H1 (cell line): Measurements from ENCODE around the gene AVPR2. TPM values are rescaled to one million over a fixed set of nuclear protein-coding genes. Genes with fewer than 3 reads are reported as not detected.

Source experiments
- CTCF ChIA-PET: fragments of 300-600 bp; sonication (Branson Sonifier 250); formaldehyde crosslinking; loops from one replicate; lab custom pipeline; 2021; ENCODE audit not compliant: partially characterized antibody; lab: Charles Lee
- POLR2A ChIA-PET: fragments of 300-600 bp; sonication (Branson Sonifier 250); formaldehyde crosslinking; loops from one replicate; lab custom pipeline; 2021; ENCODE audit warnings: inconsistent platforms; ENCODE audit not compliant: partially characterized antibody; lab: Charles Lee
- DNase-seq, 2 experiments: peaks; one replicate each; pipeline versions ENCODE4 v3.0.0 to v3.0.0-alpha.2; 2010 to 2022; ENCODE audit warnings: low spot score in 2 of 2, low read depth in 1 of 2, mixed read lengths in 1 of 2
- FAIRE-seq: peaks from 2 replicates; lab custom pipeline; 2011; peaks lifted over from hg19 to GRCh38; lab: Jason Lieb, UNC
- H2AFZ ChIP-seq: 2 replicates; pipeline ENCODE4 v1.8.1; 2012; ENCODE audit warnings: low read length, inconsistent platforms
- H2AK5ac ChIP-seq: 2 replicates; pipeline ENCODE4 v1.6.1; 2013; ENCODE audit warnings: low read depth, low read length
- H2BK120ac ChIP-seq: replicated peaks from 2 replicates; pipeline ENCODE3; 2013; ENCODE audit warnings: low read depth, low read length, inconsistent platforms
- H2BK12ac ChIP-seq: 2 replicates; pipeline ENCODE4 v1.6.1; 2013; ENCODE audit warnings: low read depth, low read length
- H2BK15ac ChIP-seq: 2 replicates; pipeline ENCODE4 v1.6.1; 2013; ENCODE audit warnings: low read length
- H2BK20ac ChIP-seq: 2 replicates; pipeline ENCODE4 v1.6.1; 2013; ENCODE audit warnings: low read length
- H2BK5ac ChIP-seq: 2 replicates; pipeline ENCODE4 v1.6.1; 2013; ENCODE audit warnings: low read depth, low read length
- H3K14ac ChIP-seq: 2 replicates; pipeline ENCODE4 v1.6.1; 2013; ENCODE audit warnings: inconsistent platforms; ENCODE audit not compliant: insufficient read length
- H3K18ac ChIP-seq: 2 replicates; pipeline ENCODE4 v1.6.1; 2013; ENCODE audit warnings: low read length; ENCODE audit errors: extremely low read depth
- H3K23ac ChIP-seq: 2 replicates; pipeline ENCODE4 v1.6.1; 2013; ENCODE audit warnings: inconsistent platforms; ENCODE audit not compliant: insufficient read length
- H3K23me2 ChIP-seq: 2 replicates; pipeline ENCODE4 v1.6.1; 2013; ENCODE audit warnings: low read depth, low read length
- H3K27ac ChIP-seq: 2 replicates; pipeline ENCODE4 v1.6.1; 2011; ENCODE audit warnings: low read depth, low read length, inconsistent platforms
- H3K27me3 ChIP-seq, 4 experiments: replicated peaks in 1 of 4; 1 replicate in 1 of 4; 2 replicates in 3 of 4; pipeline versions ENCODE4 v1.6.1 to v1.8.1; 2011 to 2013; ENCODE audit warnings: low read length in 3 of 4, mild to moderate bottlenecking in 3 of 4, inconsistent platforms in 2 of 4, mixed read lengths in 2 of 4, moderate library complexity in 1 of 4; ENCODE audit not compliant: control insufficient read depth in 3 of 4, insufficient read depth in 3 of 4; ENCODE audit errors: extremely low read depth in 1 of 4
- H3K36me3 ChIP-seq, 4 experiments: 2 replicates each; pipeline versions ENCODE4 v1.6.1 to v1.8.1; 2011 to 2013; ENCODE audit warnings: mild to moderate bottlenecking in 4 of 4, low read length in 3 of 4, moderate library complexity in 2 of 4, control low read depth in 1 of 4, inconsistent platforms in 1 of 4; ENCODE audit not compliant: insufficient read depth in 4 of 4, control insufficient read depth in 2 of 4
- H3K4ac ChIP-seq: replicated peaks from 2 replicates; pipeline ENCODE3; 2013; ENCODE audit warnings: low read length, low read depth, mixed read lengths, inconsistent platforms; ENCODE audit not compliant: insufficient read length
- H3K4me1 ChIP-seq, 4 experiments: replicated peaks in 1 of 4; 1 replicate in 1 of 4; 2 replicates in 3 of 4; pipeline versions ENCODE4 v1.6.1 to v1.8.1; 2011 to 2013; ENCODE audit warnings: low read length in 3 of 4, inconsistent platforms in 2 of 4, mixed read lengths in 1 of 4; ENCODE audit not compliant: insufficient read depth in 4 of 4, control insufficient read depth in 3 of 4
- H3K4me2 ChIP-seq, 2 experiments: 2 replicates each; pipeline versions ENCODE4 v1.6.1 to v1.8.1; 2011 to 2013; ENCODE audit warnings: low read depth in 2 of 2, low read length in 2 of 2, control low read depth in 1 of 2, inconsistent platforms in 1 of 2, mild to moderate bottlenecking in 1 of 2; ENCODE audit not compliant: insufficient read depth in 1 of 2
- H3K4me3 ChIP-seq, 4 experiments: fragments of 200-600, 300-600 bp in 1 of 4; sonication (generic), shearing (Covaris generic), sonication (Bioruptor Twin) in 1 of 4; 2 replicates each; pipeline versions ENCODE4 v1.5.1 to v1.8.1; 2011 to 2016; ENCODE audit warnings: low read length in 4 of 4, low read depth in 3 of 4, control low read depth in 2 of 4, inconsistent platforms in 2 of 4, mild to moderate bottlenecking in 2 of 4, mixed read lengths in 1 of 4, moderate library complexity in 1 of 4; ENCODE audit not compliant: insufficient read depth in 2 of 4; ENCODE audit errors: extremely low read depth in 1 of 4
- H3K56ac ChIP-seq: replicated peaks from 2 replicates; pipeline ENCODE3; 2013; ENCODE audit warnings: low read depth, mild to moderate bottlenecking, mixed read lengths, low read length, inconsistent platforms; ENCODE audit not compliant: insufficient read length
- H3K79me1 ChIP-seq: 2 replicates; pipeline ENCODE4 v1.6.1; 2013; ENCODE audit warnings: low read depth, low read length, control low read depth
- H3K79me2 ChIP-seq, 2 experiments: 2 replicates each; pipeline versions ENCODE4 v1.6.1 to v1.8.1; 2012 to 2013; ENCODE audit warnings: low read length in 2 of 2, mild to moderate bottlenecking in 2 of 2, inconsistent platforms in 1 of 2; ENCODE audit not compliant: insufficient read depth in 2 of 2, control insufficient read depth in 1 of 2
- H3K9ac ChIP-seq, 4 experiments: replicated peaks in 1 of 4; 1 replicate in 1 of 4; 2 replicates in 3 of 4; pipeline versions ENCODE4 v1.6.1 to v1.8.1; 2011 to 2013; ENCODE audit warnings: low read depth in 3 of 4, low read length in 3 of 4, control low read depth in 2 of 4, mild to moderate bottlenecking in 2 of 4, moderate library complexity in 2 of 4, inconsistent platforms in 1 of 4; ENCODE audit errors: extremely low read depth in 1 of 4
- H3K9me3 ChIP-seq, 2 experiments: 2 replicates each; pipeline versions ENCODE4 v1.6.1 to v1.8.1; 2012 to 2013; ENCODE audit warnings: mild to moderate bottlenecking in 2 of 2, moderate library complexity in 2 of 2, control low read depth in 1 of 2, inconsistent platforms in 1 of 2, low read depth in 1 of 2, low read length in 1 of 2, mixed read lengths in 1 of 2; ENCODE audit not compliant: insufficient read depth in 2 of 2
- H4K20me1 ChIP-seq, 2 experiments: replicated peaks in 1 of 2; 2 replicates each; pipeline versions ENCODE3 to v1.8.1; 2011 to 2013; ENCODE audit warnings: inconsistent platforms in 2 of 2, low read length in 2 of 2, mild to moderate bottlenecking in 1 of 2; ENCODE audit not compliant: insufficient read depth in 2 of 2, control insufficient read depth in 1 of 2
- H4K5ac ChIP-seq: 2 replicates; pipeline ENCODE4 v1.6.1; 2013; ENCODE audit warnings: low read length, low read depth, mixed read lengths, inconsistent platforms; ENCODE audit not compliant: insufficient read length
- H4K8ac ChIP-seq: 2 replicates; pipeline ENCODE4 v1.8.0; 2013; ENCODE audit warnings: mild to moderate bottlenecking, moderate library complexity, low read length, inconsistent platforms; ENCODE audit not compliant: insufficient read depth; ENCODE audit errors: extremely low read depth
- H4K91ac ChIP-seq: replicated peaks from 2 replicates; pipeline ENCODE3; 2013; ENCODE audit warnings: low read length, mixed read lengths, inconsistent platforms; ENCODE audit not compliant: insufficient read length
- SP2 ChIP-seq: IDR thresholded peaks from 2 replicates; pipeline ENCODE4 v1.6.1; 2012; ENCODE audit warnings: mild to moderate bottlenecking, low read length, inconsistent platforms
- WGBS, 2 experiments: shearing (Covaris generic) in 1 of 2; methylation state at CpG; one replicate each; pipeline versions ENCODE4 v1.1.6 to v1.1.7; 2013 to 2015; ENCODE audit warnings: low lambda C conversion rate in 2 of 2, mixed read lengths in 2 of 2, inconsistent platforms in 1 of 2, low coverage in 1 of 2, missing lambda C conversion rate in 1 of 2; ENCODE audit not compliant: insufficient replicate concordance in 2 of 2, insufficient coverage in 1 of 2, insufficient read length in 1 of 2; ENCODE audit errors: extremely low coverage in 1 of 2, missing lambda C conversion rate in 1 of 2; 5-methylcytosine and 5-hydroxymethylcytosine counted together
- polyA plus RNA-seq, 7 experiments: library from polyadenylated mRNA; depleted of rRNA in 3 of 7; stranded (reverse) in 5 of 7; unstranded in 2 of 7; fragments of >200 nt in 5 of 7; fragments of 200-250 nt in 2 of 7; gene quantifications; 1 replicate in 5 of 7; 2 replicates in 1 of 7; 4 replicates in 1 of 7; pipeline versions ENCODE4 v1.2.1 to v1.2.3, GENCODE V29; 2011 to 2013; ENCODE audit warnings: missing spikeins in 2 of 7, mixed read lengths in 2 of 7
- total RNA-seq: library from RNA; stranded (reverse); fragmentation: NEBNext Ultra II Directional; extraction: Animal tissue kit (Norgen Biotek cat#: 25700); gene quantifications from 2 replicates; pipeline ENCODE4 v1.2.1, GENCODE V29; 2021

The AVPR2 gene
- total and polyA plus RNA-seq, 2 of the 8 experiments (the other 6 are each of a cell fraction or from before 2014, with no cell fraction given): 0.09 TPM; not detected in 1

DNA sequence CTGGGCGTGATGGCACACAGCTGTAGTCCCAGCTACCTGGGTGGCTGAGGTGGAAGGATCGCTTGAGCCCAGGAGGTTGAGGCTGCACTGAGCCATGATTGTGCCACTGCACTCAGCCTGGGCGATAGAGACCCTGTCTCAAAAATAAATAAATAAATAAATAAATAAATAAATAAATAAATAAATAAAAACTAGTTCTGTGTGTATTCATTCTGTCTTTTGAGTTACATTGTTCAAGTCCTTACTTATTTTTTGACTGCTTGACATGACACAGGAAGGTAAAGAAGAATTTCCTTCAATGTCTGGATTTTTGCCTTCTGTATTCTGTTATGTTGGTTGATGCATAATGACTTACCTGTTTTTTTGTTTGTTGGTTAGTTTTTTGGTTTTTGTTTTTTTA is 32.6 kb downstream of the AVPR2 start:
- no peak overlapping the region for H4K8ac ChIP-seq
- CTCF ChIA-PET: interaction anchor here (1.7 to 19.6 kb wide), 3 partner anchors 10 to 11 kb away, joined by 4 to 272 read pairs (median 4); partner anchors contain the start of genes ARHGAP4 and RENBP

More for the DNA sequence above, 32.6 kb downstream of the AVPR2 start:
- no peak overlapping the region for H2BK12ac ChIP-seq
- H4K20me1 ChIP-seq: peaks cover 0 to 3% of the 10 kb centered on the region in 2 experiments
- H3K14ac ChIP-seq: no peak overlapping the region
- H3K4me1 ChIP-seq: peaks cover 4 to 11% (median 8%) of the 10 kb centered on the region in 4 experiments; a peak in 6 of 7 replicates
- FAIRE-seq (no peak), DNase-seq (no peak)
- H3K79me1 ChIP-seq: no peaks in the 10 kb centered on the region
- H3K36me3 ChIP-seq: no peaks in the 10 kb centered on the region; a peak in 1 of 8 replicates
- no peak overlapping the region for H4K5ac ChIP-seq
- H3K4me3 ChIP-seq: no peak overlapping the region
- H2AK5ac ChIP-seq: no peak overlapping the region
- no peak overlapping the region for H3K18ac ChIP-seq
- POLR2A ChIA-PET: interaction anchor here (0.6 to 18.9 kb wide), 4 partner anchors 13 to 587 kb away, joined by 3 to 231 read pairs (median 4); partner anchors contain the start of genes ARHGAP4 and TMEM187
- H3K27me3 ChIP-seq: no peaks in the 10 kb centered on the region
- H3K79me2 ChIP-seq: peaks cover 0 to 13% of the 10 kb centered on the region in 2 experiments; a peak in 2 of 4 replicates
- H3K56ac ChIP-seq: no peak overlapping the region
- no peak overlapping the region for H3K9ac ChIP-seq
- no peak overlapping the region for H3K27ac ChIP-seq
- H3K23me2 ChIP-seq: 0 out of 2 replicates have a peak, but pooled peaks cover 2% of the 10 kb centered on the region
- no peak for TF ChIP-seq SP2
- H3K4me2 ChIP-seq: no peak overlapping the region
- no peak overlapping the region for H2BK120ac ChIP-seq
- H3K9me3 ChIP-seq: no peaks in the 10 kb centered on the region
- H2BK5ac ChIP-seq: no peak overlapping the region
- H3K4ac ChIP-seq: no peak overlapping the region
- H2BK20ac ChIP-seq: no peak overlapping the region
- H2BK15ac ChIP-seq: no peak overlapping the region
- no peak overlapping the region for H2AFZ ChIP-seq
- H4K91ac ChIP-seq: no peak overlapping the region
- H3K23ac ChIP-seq: no peak overlapping the region
- WGBS, 2 experiments: 97% methylated on average over 3 of the region's 3 CpGs; no CpG with 5 or more reads in 1 of the 2 experiments
